ENCODE results near the gene MSRB1.
"Not testable (repeated sequence)": the region's sequence is repeated elsewhere in the genome, so short reads cannot be mapped to it uniquely, and the experiment has no call there.

MSRB1 gene

DNA sequence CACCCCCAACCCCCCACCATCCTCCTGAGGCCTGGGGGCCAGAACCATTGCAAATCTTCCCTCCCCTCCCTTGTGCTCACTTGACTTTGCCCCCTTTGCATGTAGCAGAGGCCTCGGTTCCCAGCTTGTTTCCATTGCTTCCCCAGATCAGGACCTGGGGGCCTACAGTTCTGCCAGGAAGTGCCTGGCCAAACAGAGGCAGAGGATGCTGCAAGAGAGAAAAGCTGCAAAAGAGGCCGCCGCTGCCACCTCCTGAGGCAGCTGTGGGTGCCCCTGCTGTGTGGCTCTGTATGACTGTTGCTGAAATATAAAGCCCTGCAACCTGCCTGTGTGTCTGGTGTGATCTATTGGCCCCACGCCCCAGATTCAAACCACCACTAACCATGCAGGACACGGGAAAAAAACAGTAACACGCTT is 18.7 kb upstream of the MSRB1 start:
- H3K4me2 ChIP-seq, result no peak overlapping the region
- TF ChIP-seq, protein P1, sequence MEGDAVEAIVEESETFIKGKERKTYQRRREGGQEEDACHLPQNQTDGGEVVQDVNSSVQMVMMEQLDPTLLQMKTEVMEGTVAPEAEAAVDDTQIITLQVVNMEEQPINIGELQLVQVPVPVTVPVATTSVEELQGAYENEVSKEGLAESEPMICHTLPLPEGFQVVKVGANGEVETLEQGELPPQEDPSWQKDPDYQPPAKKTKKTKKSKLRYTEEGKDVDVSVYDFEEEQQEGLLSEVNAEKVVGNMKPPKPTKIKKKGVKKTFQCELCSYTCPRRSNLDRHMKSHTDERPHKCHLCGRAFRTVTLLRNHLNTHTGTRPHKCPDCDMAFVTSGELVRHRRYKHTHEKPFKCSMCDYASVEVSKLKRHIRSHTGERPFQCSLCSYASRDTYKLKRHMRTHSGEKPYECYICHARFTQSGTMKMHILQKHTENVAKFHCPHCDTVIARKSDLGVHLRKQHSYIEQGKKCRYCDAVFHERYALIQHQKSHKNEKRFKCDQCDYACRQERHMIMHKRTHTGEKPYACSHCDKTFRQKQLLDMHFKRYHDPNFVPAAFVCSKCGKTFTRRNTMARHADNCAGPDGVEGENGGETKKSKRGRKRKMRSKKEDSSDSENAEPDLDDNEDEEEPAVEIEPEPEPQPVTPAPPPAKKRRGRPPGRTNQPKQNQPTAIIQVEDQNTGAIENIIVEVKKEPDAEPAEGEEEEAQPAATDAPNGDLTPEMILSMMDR (conservative IDR thresholded peaks at IDR 0.05; ENCODE audit: low read depth, low read length), result no peak

DNA sequence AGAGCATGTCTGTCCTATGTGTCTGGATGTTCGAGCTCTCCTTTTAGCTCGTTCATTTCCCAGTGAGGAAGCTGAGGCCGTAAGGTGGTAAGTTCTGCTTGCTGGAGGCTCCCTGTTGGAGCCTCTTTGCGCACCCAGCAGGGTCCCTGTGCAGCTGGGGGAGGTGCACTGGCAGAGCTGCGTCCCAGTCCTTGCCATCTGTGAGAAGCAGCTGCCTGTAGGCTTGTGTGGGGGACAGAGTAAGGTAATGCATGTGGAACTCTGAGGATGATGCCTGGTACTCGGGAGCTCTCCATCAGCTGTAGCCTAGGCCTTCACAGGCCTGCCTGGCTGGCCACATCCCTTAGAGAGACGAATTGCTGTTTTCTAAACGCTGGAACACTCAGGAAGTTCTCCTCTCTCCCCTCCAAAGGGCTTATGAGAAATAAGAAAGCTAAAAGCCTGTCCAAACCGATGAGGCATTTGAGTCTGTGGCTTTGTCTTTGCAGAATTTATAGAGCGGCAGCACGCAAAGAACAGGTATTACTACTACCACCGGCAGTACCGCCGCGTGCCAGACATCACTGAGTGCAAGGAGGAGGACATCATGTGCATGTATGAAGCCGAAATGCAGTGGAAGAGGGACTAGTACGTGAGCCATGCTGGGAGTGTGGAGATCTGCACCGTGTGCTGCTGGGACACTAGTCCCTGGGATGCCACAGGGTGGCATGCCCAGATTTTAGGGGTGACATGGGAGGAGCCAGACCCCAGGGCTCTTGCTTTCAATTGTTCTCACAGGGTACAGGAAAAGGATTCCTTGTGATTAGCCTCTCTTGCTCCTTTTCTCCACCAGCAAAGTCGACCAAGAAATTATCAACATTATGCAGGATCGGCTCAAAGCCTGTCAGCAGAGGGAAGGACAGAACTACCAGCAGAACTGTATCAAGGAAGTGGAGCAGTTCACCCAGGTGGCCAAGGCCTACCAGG is 17.9 kb upstream of the MSRB1 start:
- TF ChIP-seq, protein P1 (conservative IDR thresholded peaks at IDR 0.05; ENCODE audit: low read depth, low read length), result no peak
- peaks cover 19% of the 10 kb centered on the region for H3K4me1 ChIP-seq (ENCODE audit: low read depth, poor library complexity, severe bottlenecking)
- H3K27me3 ChIP-seq (ENCODE audit: insufficient read depth, low read depth), result peaks cover 6% of the 10 kb centered on the region; the same call in 1 of the 2 replicates
- peak overlapping the region; percentile 88 for H3K4me2 ChIP-seq
- peaks cover 22% of the 10 kb centered on the region for H3K79me2 ChIP-seq (ENCODE audit: insufficient read depth, low read depth)
- H3K36me3 ChIP-seq (ENCODE audit: insufficient read depth), result no peaks in the 10 kb centered on the region; the same call in 1 of the 2 replicates
- no peak overlapping the region for H2AFZ ChIP-seq (ENCODE audit: low read depth)
- no peaks in the 10 kb centered on the region for H4K20me1 ChIP-seq (ENCODE audit: insufficient read depth)
- no peak overlapping the region; the same call in 1 of the 2 replicates for H3K9ac ChIP-seq
- no peak overlapping the region for H3K27ac ChIP-seq
- no peak overlapping the region for H3K4me3 ChIP-seq (IDR thresholded peaks at IDR 0.05; ENCODE audit: insufficient read depth, low read depth, low read length)

More for the DNA sequence above, 18.7 kb upstream of the MSRB1 start:
- H3K27ac ChIP-seq, result no peak overlapping the region
- H3K4me1 ChIP-seq (ENCODE audit: low read depth, poor library complexity, severe bottlenecking), result peaks cover 19% of the 10 kb centered on the region
- no peak overlapping the region for H3K9ac ChIP-seq
- H2AFZ ChIP-seq (ENCODE audit: low read depth), result no peak overlapping the region
- no peaks in the 10 kb centered on the region; the same call in 1 of the 2 replicates for H3K27me3 ChIP-seq (ENCODE audit: insufficient read depth, low read depth)
- peaks cover 22% of the 10 kb centered on the region for H3K79me2 ChIP-seq (ENCODE audit: insufficient read depth, low read depth)
- no peak overlapping the region for H3K4me3 ChIP-seq (IDR thresholded peaks at IDR 0.05; ENCODE audit: insufficient read depth, low read depth, low read length)
- no peaks in the 10 kb centered on the region for H4K20me1 ChIP-seq (ENCODE audit: insufficient read depth)
- no peaks in the 10 kb centered on the region; the same call in 1 of the 2 replicates for H3K36me3 ChIP-seq (ENCODE audit: insufficient read depth)

DNA sequence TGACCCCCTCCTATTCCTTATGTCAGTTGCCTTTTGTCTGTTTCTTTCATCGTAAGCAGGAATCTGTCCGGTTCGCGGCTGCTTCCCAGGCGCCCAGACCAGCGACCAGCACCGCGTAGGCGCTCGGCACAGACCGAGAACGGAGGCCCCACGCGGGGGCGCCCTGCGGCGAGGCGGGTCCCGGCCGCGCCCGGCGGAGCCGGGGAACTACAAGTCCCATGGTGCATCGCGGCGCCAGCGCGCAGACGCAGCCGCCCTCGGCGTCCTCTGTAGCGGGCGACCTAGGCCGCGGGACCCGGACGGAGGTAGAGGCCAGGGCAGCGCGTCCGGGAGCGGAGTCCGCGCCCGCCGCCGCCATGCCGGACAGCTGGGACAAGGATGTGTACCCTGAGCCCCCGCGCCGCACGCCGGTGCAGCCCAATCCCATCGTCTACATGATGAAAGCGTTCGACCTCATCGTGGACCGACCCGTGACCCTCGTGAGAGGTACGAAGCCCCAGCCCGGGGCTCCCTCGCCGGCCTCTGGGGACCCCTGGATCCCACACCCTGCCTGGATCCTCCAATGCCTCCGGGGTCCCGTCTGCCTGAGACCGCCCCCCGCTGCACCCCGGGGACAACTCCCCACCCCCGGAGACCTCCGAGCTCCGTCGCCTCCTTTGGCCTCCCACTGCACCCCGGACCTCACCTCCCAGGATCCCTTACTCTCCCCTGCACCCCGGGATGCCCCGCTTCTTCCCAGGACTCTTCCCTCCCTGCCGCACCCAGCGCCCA is 16.5 kb upstream of the MSRB1 start, which contains the start of gene NDUFB10:
Gene NDUFB10 (plus strand): TSS at position 270 of the 771 bp plus-strand sequence. CDS start 87 bp downstream, at position 357.
- Histone ChIP-seq H3K4me2 (peak within 1 kb of the TSS; percentile 88), H3K4me1 (ENCODE audit: low read depth, poor library complexity, severe bottlenecking) (peaks cover 15% of the 10 kb centered on the region), H3K27me3 (ENCODE audit: insufficient read depth, low read depth) (peaks cover 17% of the 10 kb centered on the region; the same call in 1 of the 2 replicates), H2AFZ (ENCODE audit: low read depth) (peak within 1 kb of the TSS; percentile 88), H3K36me3 (ENCODE audit: insufficient read depth) (no peaks in the 10 kb centered on the region; the same call in 1 of the 2 replicates), H3K79me2 (ENCODE audit: insufficient read depth, low read depth) (peaks cover 22% of the 10 kb centered on the region), H4K20me1 (ENCODE audit: insufficient read depth) (no peaks in the 10 kb centered on the region), H3K9ac (peak within 1 kb of the TSS; percentile 87), H3K27ac (0 out of 2 replicates have a peak within 1 kb of the TSS, but pooled peaks have one; percentile 20), H3K4me3 (IDR thresholded peaks at IDR 0.05; ENCODE audit: insufficient read depth, low read depth, low read length) (no peak within 1 kb of the TSS)
- TF ChIP-seq, protein P1 (conservative IDR thresholded peaks at IDR 0.05; ENCODE audit: low read depth, low read length), result peak; percentile 73

DNA sequence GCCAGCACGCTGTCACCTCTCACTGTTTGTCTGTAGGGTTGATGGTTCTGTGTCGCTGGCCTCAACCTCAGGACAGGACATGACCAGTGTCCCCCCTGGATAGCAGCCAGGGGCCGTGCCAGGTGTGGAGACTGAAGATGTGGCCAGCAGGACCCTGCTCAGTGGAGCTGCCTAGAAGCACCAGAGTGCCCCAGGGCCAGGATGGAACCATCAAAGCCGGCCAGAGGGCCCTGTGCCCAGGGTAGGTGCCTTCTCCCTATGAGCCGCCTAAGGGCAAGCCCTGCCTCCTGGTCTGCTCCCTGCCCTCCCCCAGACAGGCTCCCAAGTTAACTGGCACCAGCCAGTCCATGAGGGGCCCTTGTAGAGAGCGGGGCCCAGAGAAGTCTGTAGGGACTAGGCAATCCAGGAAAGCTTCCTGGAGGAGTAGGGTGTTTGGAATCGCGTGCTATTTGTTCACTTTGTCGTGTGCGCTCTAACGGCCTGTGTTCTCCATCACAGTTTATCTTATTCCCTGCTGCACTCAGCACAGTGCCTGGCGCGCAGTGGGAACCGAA is 15.8 kb upstream of the MSRB1 start:
- Histone ChIP-seq H3K9ac (no peak overlapping the region; the same call in 1 of the 2 replicates), H3K36me3 (ENCODE audit: insufficient read depth) (no peaks in the 10 kb centered on the region; the same call in 1 of the 2 replicates), H4K20me1 (ENCODE audit: insufficient read depth) (no peaks in the 10 kb centered on the region), H3K4me2 (peak overlapping the region; percentile 88), H3K27me3 (ENCODE audit: insufficient read depth, low read depth) (peaks cover 19% of the 10 kb centered on the region; the same call in 1 of the 2 replicates), H3K27ac (no peak overlapping the region), H2AFZ (ENCODE audit: low read depth) (peak overlapping the region; percentile 88), H3K79me2 (ENCODE audit: insufficient read depth, low read depth) (peaks cover 22% of the 10 kb centered on the region), H3K4me3 (IDR thresholded peaks at IDR 0.05; ENCODE audit: insufficient read depth, low read depth, low read length) (no peak overlapping the region), H3K4me1 (ENCODE audit: low read depth, poor library complexity, severe bottlenecking) (peaks cover 15% of the 10 kb centered on the region)
- TF ChIP-seq, protein P1 (conservative IDR thresholded peaks at IDR 0.05; ENCODE audit: low read depth, low read length), result no peak

DNA sequence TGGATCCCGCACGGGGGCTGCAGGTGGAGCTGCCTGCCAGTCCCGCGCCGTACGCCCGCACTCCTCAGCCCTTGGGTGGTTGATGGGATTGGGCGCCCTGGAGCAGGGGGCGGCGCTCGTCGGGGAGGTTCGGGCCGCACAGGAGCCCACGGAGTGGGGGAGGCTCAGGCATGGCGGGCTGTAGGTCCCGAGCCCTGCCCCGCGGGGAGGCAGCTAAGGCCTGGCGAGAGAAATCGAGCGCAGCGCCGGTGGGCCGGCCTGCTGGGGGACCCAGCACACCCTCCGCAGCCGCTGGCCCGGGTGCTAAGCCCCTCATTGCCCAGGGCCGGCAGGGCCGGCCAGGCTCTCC is 15.1 kb upstream of the MSRB1 start:
- H3K4me3 ChIP-seq (IDR thresholded peaks at IDR 0.05; ENCODE audit: insufficient read depth, low read depth, low read length); H2AFZ ChIP-seq (ENCODE audit: low read depth); H3K36me3 ChIP-seq (ENCODE audit: insufficient read depth); H3K27ac ChIP-seq; H3K9ac ChIP-seq; H4K20me1 ChIP-seq (ENCODE audit: insufficient read depth); H3K4me2 ChIP-seq: not testable (repeated sequence)
- peaks cover 15% of the 10 kb centered on the region for H3K79me2 ChIP-seq (ENCODE audit: insufficient read depth, low read depth)
- H3K27me3 ChIP-seq (ENCODE audit: insufficient read depth, low read depth), result peaks cover 19% of the 10 kb centered on the region; the same call in 1 of the 2 replicates
- peaks cover 15% of the 10 kb centered on the region for H3K4me1 ChIP-seq (ENCODE audit: low read depth, poor library complexity, severe bottlenecking)
